Lower leg skin (tissue), 3 donors: ENCODE results near the gene PHKG2.

Experiments
- CTCF ChIP-seq, 3 donors: fragments of 450-650 bp; IDR thresholded peaks; one replicate each; pipeline ENCODE4 v1.5.1; 2016; ENCODE audit warnings: antibody characterized with exemption in 3 of 3, mild to moderate bottlenecking in 3 of 3, moderate library complexity in 2 of 3
- POLR2A ChIP-seq, 2 donors: fragments of 450-650 bp; IDR thresholded peaks; one replicate each; pipeline ENCODE4 v1.6.1; 2016 to 2017; ENCODE audit warnings: antibody characterized with exemption in 2 of 2, mild to moderate bottlenecking in 1 of 2, moderate library complexity in 1 of 2

- no peak for TF ChIP-seq CTCF (IDR thresholded peaks at IDR 0.05)
- TF ChIP-seq POLR2A (IDR thresholded peaks at IDR 0.05) = no peak
Observed at GRCh38 chr16:30793508-30794069, 45.4 kb downstream of the PHKG2 start.
